MM.1S (cell line): ENCODE results near the gene CCSER2.

Source experiments
- CTCF ChIP-seq: fragments of 300-600 bp; sonication (generic); IDR thresholded peaks from 2 replicates; pipeline ENCODE4 v1.5.1; 2016; ENCODE audit warnings: antibody characterized with exemption, low read length, mixed read lengths
- EZH2 ChIP-seq: fragments of 300-600 bp; sonication (generic); optimal IDR thresholded peaks from 2 replicates; pipeline ENCODE3; 2017; ENCODE audit warnings: low read depth, mild to moderate bottlenecking, antibody characterized with exemption, low read length, mixed read lengths
- EZH2phosphoT487 ChIP-seq: fragments of 300-600 bp; sonication (generic); IDR thresholded peaks from 2 replicates; pipeline ENCODE4 v1.6.1; 2018; ENCODE audit warnings: antibody characterized with exemption, low read length

DNA sequence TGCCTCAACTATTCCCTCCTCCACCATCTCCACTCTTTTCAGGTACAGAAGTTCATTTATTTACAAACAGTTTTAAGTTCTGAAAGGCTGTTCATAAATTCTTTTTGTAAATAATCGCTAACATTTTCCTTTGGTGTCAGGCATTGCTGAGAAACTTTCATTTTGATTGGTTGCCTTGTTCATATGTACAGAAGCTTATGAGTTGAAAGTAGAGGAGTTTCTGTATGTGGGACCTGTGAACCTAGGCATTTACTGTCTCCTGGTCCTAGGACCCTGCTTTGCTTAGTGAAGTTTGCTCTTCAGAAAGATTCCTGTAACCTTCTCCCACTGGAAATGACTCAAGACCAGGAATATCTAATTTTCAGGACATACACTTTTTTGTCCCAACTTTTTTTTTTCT is 30.4 kb downstream of the CCSER2 start:
- TF ChIP-seq CTCF (no peak), EZH2 (no peak), EZH2phosphoT487 (no peak)
